ENCODE results near the gene TRDN. TPM values are rescaled to one million over a fixed set of nuclear protein-coding genes. Genes with fewer than 3 reads are reported as not detected.

Gene TRDN
- polyA plus RNA-seq, 1 donor from 2014 or later = not detected

GRCh38 chr6:123168892-123169773 is 467.6 kb downstream of the TRDN start:
- no peaks in the 10 kb centered on the region for H3F3A ChIP-seq (ENCODE audit: insufficient read depth, low read length, poor library complexity, severe bottlenecking)
- H3K27ac ChIP-seq (ENCODE audit: low read length) = no peak overlapping the region
- no peaks in the 10 kb centered on the region for H3K36me3 ChIP-seq (ENCODE audit: insufficient read depth, low read length)
- no peaks in the 10 kb centered on the region for H3K9me2 ChIP-seq (ENCODE audit: insufficient read depth, low read length)
- H3K9me3 ChIP-seq (ENCODE audit: low read length) = no peaks in the 10 kb centered on the region
- H4K20me1 ChIP-seq (ENCODE audit: insufficient read depth) = no peaks in the 10 kb centered on the region
- no peaks in the 10 kb centered on the region for H3K27me3 ChIP-seq (ENCODE audit: insufficient read depth, low read depth, low read length)
- no peaks in the 10 kb centered on the region for H3K79me2 ChIP-seq (replicated peaks; ENCODE audit: insufficient read depth, low read length)
- no peak overlapping the region for H3K4me2 ChIP-seq (ENCODE audit: low read length)
- TF ChIP-seq POLR2AphosphoS5 (IDR thresholded peaks at IDR 0.05) = no peak
- no peak for TF ChIP-seq MXI1 (conservative IDR thresholded peaks at IDR 0.05; ENCODE audit: poor library complexity, severe bottlenecking)
- TF ChIP-seq REST (IDR thresholded peaks at IDR 0.05; ENCODE audit: borderline replicate concordance) = no peak
- no peak for TF ChIP-seq CTCF (IDR thresholded peaks at IDR 0.05; ENCODE audit: poor library complexity, severe bottlenecking)
- TF ChIP-seq RAD21 (conservative IDR thresholded peaks at IDR 0.05) = no peak
- TF ChIP-seq SMC3 (conservative IDR thresholded peaks at IDR 0.05; ENCODE audit: poor library complexity) = no peak
- TF ChIP-seq EP300 (conservative IDR thresholded peaks at IDR 0.05; ENCODE audit: poor library complexity, severe bottlenecking) = no peak
- no peak for TF ChIP-seq TAF1 (IDR thresholded peaks at IDR 0.05; ENCODE audit: low read depth)
- no peak for TF ChIP-seq EZH2 (IDR thresholded peaks at IDR 0.05; ENCODE audit: borderline replicate concordance, insufficient read depth, low read length, poor library complexity, severe bottlenecking)
- no peak overlapping the region for H3K4me3 ChIP-seq (ENCODE audit: low read length)
- H2AFZ ChIP-seq (ENCODE audit: low read depth, low read length) = no peak overlapping the region
- H3K9ac ChIP-seq (ENCODE audit: low read length) = no peak overlapping the region

- Histone ChIP-seq H3F3A (ENCODE audit: insufficient read depth, low read length, poor library complexity, severe bottlenecking) (no peaks in the 10 kb centered on the region), H3K27me3 (ENCODE audit: insufficient read depth, low read depth, low read length) (no peaks in the 10 kb centered on the region), H3K79me2 (replicated peaks; ENCODE audit: insufficient read depth, low read length) (no peaks in the 10 kb centered on the region), H3K4me2 (ENCODE audit: low read length) (no peak overlapping the region), H3K36me3 (ENCODE audit: insufficient read depth, low read length) (no peaks in the 10 kb centered on the region), H3K9me3 (ENCODE audit: low read length) (no peaks in the 10 kb centered on the region), H4K20me1 (ENCODE audit: insufficient read depth) (no peaks in the 10 kb centered on the region), H3K27ac (ENCODE audit: low read length) (no peak overlapping the region), H3K9ac (ENCODE audit: low read length) (no peak overlapping the region), H3K9me2 (ENCODE audit: insufficient read depth, low read length) (no peaks in the 10 kb centered on the region), H3K4me3 (ENCODE audit: low read length) (no peak overlapping the region), H2AFZ (ENCODE audit: low read depth, low read length) (no peak overlapping the region)
- TF ChIP-seq SMC3 (conservative IDR thresholded peaks at IDR 0.05; ENCODE audit: poor library complexity) (no peak), MXI1 (conservative IDR thresholded peaks at IDR 0.05; ENCODE audit: poor library complexity, severe bottlenecking) (no peak), RAD21 (conservative IDR thresholded peaks at IDR 0.05) (no peak), EZH2 (IDR thresholded peaks at IDR 0.05; ENCODE audit: borderline replicate concordance, insufficient read depth, low read length, poor library complexity, severe bottlenecking) (no peak), CTCF (IDR thresholded peaks at IDR 0.05; ENCODE audit: poor library complexity, severe bottlenecking) (no peak), EP300 (conservative IDR thresholded peaks at IDR 0.05; ENCODE audit: poor library complexity, severe bottlenecking) (no peak), POLR2AphosphoS5 (IDR thresholded peaks at IDR 0.05) (no peak), TAF1 (IDR thresholded peaks at IDR 0.05; ENCODE audit: low read depth) (no peak), REST (IDR thresholded peaks at IDR 0.05; ENCODE audit: borderline replicate concordance) (no peak)
Measured at GRCh38 chr6:123168466-123168865, 468.3 kb downstream of the TRDN start.
